ENCODE results near the gene UBD.

The UBD gene

DNA sequence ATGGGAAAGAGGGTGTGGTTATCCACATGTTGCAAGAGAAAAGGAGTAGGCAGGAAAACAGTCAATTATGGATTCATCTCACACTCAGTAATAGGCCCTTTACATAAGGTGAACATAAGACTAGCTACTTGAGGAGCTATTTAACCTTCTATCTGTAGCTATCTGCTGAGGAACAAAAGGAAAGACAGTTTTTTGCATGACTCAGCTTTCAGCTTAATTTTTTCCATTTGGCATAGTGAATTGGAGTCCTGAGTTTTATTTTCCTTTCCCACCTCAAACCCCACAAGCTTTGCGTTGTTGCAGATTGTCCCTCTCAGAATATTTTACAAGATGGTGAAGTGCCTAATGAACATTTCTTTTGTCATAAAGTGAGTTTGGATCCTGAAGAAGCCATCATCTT lies 32.4 kb downstream of the UBD start:
- Histone ChIP-seq H3K36me3 (ENCODE audit: insufficient read depth, low read length) (no peaks in the 10 kb centered on the region), H3K4me1 (ENCODE audit: insufficient read depth, low read length, severe bottlenecking) (no peaks in the 10 kb centered on the region), H3K4me3 (ENCODE audit: low read depth, low read length, poor library complexity, severe bottlenecking) (no peak overlapping the region), H3K27me3 (ENCODE audit: insufficient read depth, low read length) (no peaks in the 10 kb centered on the region), H2AFZ (ENCODE audit: low read length) (no peak overlapping the region), H3K4me2 (ENCODE audit: low read length) (no peak overlapping the region), H3K9ac (ENCODE audit: low read length) (no peak overlapping the region), H3K9me2 (ENCODE audit: low read depth, low read length) (no peaks in the 10 kb centered on the region), H3K9me3 (ENCODE audit: low read length) (no peaks in the 10 kb centered on the region), H4K20me1 (ENCODE audit: insufficient read depth, low read length) (no peaks in the 10 kb centered on the region), H3K79me2 (ENCODE audit: insufficient read depth, low read length) (no peaks in the 10 kb centered on the region), H3K27ac (ENCODE audit: low read depth, low read length, poor library complexity, severe bottlenecking) (no peak overlapping the region), H3F3A (ENCODE audit: insufficient read depth, low read length) (no peaks in the 10 kb centered on the region)
- TF ChIP-seq, protein P1, sequence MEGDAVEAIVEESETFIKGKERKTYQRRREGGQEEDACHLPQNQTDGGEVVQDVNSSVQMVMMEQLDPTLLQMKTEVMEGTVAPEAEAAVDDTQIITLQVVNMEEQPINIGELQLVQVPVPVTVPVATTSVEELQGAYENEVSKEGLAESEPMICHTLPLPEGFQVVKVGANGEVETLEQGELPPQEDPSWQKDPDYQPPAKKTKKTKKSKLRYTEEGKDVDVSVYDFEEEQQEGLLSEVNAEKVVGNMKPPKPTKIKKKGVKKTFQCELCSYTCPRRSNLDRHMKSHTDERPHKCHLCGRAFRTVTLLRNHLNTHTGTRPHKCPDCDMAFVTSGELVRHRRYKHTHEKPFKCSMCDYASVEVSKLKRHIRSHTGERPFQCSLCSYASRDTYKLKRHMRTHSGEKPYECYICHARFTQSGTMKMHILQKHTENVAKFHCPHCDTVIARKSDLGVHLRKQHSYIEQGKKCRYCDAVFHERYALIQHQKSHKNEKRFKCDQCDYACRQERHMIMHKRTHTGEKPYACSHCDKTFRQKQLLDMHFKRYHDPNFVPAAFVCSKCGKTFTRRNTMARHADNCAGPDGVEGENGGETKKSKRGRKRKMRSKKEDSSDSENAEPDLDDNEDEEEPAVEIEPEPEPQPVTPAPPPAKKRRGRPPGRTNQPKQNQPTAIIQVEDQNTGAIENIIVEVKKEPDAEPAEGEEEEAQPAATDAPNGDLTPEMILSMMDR (IDR thresholded peaks at IDR 0.05; ENCODE audit: low read length): no peak
- TF ChIP-seq EZH2 (IDR thresholded peaks at IDR 0.05; ENCODE audit: borderline replicate concordance, low read length): no peak

DNA sequence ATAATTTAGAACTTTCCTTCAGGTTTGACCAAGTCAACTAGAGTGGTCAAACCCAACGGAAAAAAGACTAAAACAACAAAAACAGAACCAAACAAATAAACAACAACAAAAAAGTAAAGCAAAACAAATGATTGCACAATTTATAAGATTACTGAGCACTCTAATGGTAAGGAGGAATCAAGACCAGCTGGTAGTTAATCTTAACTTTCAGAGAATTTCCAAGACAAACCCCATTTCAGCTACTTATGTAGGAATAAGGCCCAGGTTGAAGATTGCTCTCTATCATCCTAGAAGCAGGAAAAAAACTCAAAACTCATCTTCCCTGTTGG lies 34.3 kb downstream of the UBD start:
- Histone ChIP-seq H2AFZ (ENCODE audit: low read length) (no peak overlapping the region), H3K4me1 (ENCODE audit: insufficient read depth, low read length, severe bottlenecking) (no peaks in the 10 kb centered on the region), H4K20me1 (ENCODE audit: insufficient read depth, low read length) (no peaks in the 10 kb centered on the region), H3K4me2 (ENCODE audit: low read length) (no peak overlapping the region), H3K79me2 (ENCODE audit: insufficient read depth, low read length) (no peaks in the 10 kb centered on the region), H3K9me2 (ENCODE audit: low read depth, low read length) (no peaks in the 10 kb centered on the region), H3K36me3 (ENCODE audit: insufficient read depth, low read length) (no peaks in the 10 kb centered on the region), H3K27me3 (ENCODE audit: insufficient read depth, low read length) (no peaks in the 10 kb centered on the region), H3F3A (ENCODE audit: insufficient read depth, low read length) (no peaks in the 10 kb centered on the region), H3K9ac (ENCODE audit: low read length) (no peak overlapping the region), H3K27ac (ENCODE audit: low read depth, low read length, poor library complexity, severe bottlenecking) (no peak overlapping the region), H3K9me3 (ENCODE audit: low read length) (no peaks in the 10 kb centered on the region), H3K4me3 (ENCODE audit: low read depth, low read length, poor library complexity, severe bottlenecking) (no peak overlapping the region)
- TF ChIP-seq EZH2 (IDR thresholded peaks at IDR 0.05; ENCODE audit: borderline replicate concordance, low read length): no peak
- TF ChIP-seq, protein P1 (IDR thresholded peaks at IDR 0.05; ENCODE audit: low read length): no peak

DNA sequence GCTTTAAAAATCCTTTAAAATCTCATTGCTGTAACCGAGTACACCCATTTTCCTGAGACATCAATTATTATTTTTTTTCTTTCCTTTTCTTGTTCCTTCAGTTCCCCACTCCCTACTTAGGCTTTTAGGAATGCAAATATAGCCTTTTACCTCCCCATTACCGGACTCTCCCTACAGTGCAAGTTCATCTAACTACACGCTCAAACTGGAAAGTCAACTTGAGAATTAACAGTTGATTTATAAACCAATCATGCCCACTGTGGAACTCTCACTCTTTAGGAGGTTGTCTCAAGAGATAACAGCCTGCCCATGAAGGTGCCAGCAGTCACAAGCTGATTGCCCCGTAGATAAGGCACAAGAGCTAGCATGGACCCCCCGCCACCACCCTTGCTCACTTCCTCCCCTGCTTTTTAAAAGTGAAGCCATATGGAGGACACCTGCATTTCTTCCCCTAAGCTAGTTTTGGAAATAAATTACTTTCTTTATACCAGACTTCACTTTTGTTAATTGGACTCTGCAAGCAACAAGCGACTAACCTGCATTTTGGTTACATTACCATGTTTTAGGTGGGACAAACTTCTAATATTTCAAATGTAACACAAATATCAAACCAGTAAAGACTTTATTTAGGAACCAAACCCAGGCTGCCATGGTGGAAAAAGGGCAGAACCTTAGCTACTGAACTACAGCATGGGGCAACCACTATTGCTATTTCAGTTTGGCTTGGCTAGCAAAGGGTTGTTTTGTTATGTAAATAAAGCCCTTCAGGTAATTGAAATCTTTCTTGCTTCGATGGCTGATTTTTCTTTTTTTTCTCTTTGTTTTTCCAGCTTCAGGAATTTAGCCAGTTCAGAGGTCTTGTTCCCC lies 34.9 kb downstream of the UBD start:
- no peaks in the 10 kb centered on the region for H3K27me3 ChIP-seq (ENCODE audit: insufficient read depth, low read length)
- H3K4me2 ChIP-seq (ENCODE audit: low read length): no peak overlapping the region
- H4K20me1 ChIP-seq (ENCODE audit: insufficient read depth, low read length): no peaks in the 10 kb centered on the region
- no peak overlapping the region for H2AFZ ChIP-seq (ENCODE audit: low read length)
- H3K27ac ChIP-seq (ENCODE audit: low read depth, low read length, poor library complexity, severe bottlenecking): no peak overlapping the region
- no peak overlapping the region for H3K4me3 ChIP-seq (ENCODE audit: low read depth, low read length, poor library complexity, severe bottlenecking)
- no peaks in the 10 kb centered on the region for H3F3A ChIP-seq (ENCODE audit: insufficient read depth, low read length)
- TF ChIP-seq, protein P1 (IDR thresholded peaks at IDR 0.05; ENCODE audit: low read length): no peak
- TF ChIP-seq EZH2 (IDR thresholded peaks at IDR 0.05; ENCODE audit: borderline replicate concordance, low read length): no peak
- H3K9me3 ChIP-seq (ENCODE audit: low read length): no peaks in the 10 kb centered on the region
- no peaks in the 10 kb centered on the region for H3K9me2 ChIP-seq (ENCODE audit: low read depth, low read length)
- no peaks in the 10 kb centered on the region for H3K36me3 ChIP-seq (ENCODE audit: insufficient read depth, low read length)
- H3K79me2 ChIP-seq (ENCODE audit: insufficient read depth, low read length): no peaks in the 10 kb centered on the region
- H3K9ac ChIP-seq (ENCODE audit: low read length): no peak overlapping the region
- no peaks in the 10 kb centered on the region for H3K4me1 ChIP-seq (ENCODE audit: insufficient read depth, low read length, severe bottlenecking)

All from OCI-LY1 (cell line).